ENCODE results near the gene PHLDB3. TPM values are rescaled to one million over a fixed set of nuclear protein-coding genes. Genes with fewer than 3 reads are reported as not detected.

The PHLDB3 gene
- total and polyA plus RNA-seq, 2 of the 13 experiments (the other 11 are each of a cell fraction or from before 2014, with no cell fraction given): 11.3 to 14.5 TPM

DNA sequence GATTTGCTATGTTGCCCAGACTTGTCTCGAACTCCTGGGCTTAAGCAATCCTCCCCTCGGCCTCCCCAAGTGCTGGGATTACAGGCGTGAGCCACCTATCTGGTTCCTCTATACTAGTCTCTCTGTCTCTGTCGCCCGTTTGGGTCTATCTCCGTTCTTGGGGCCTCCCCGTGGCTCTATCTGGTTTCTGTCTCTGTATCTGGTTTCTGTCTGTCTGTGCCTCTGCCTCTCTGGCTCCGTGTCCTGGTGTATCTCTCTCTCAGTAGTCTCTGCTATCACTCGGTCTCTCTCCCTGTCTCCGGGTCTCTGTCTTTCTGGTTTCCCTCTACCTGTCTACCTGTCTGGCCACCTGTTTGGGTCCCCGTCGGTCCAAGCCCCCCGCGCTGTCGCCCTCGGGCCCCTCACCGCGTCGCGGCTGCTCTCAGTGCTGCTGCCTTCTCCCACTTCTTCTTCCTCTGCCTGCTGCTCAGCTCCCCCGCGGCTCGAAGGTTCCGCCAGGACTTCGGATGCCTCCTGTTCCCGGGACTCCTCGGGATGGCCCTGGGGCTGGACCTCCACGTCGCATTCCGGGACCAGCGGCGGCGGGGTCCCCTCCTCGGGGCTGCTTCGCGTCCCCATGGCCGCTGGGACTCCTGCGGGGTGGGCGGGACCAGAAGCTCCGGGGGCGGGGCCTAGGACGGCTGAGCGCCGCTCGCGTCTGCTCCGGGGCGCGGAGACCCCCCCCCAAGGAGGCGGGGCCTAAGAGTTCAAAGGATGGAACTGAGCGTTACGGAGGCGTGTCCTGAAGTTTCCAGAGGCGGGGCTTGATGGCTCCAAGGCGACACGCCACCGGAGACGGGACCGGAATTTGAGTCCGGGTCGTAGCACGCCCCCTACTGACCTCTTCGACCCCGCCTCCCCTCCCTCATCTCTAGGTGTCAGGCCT lies 783 bp downstream of the PHLDB3 start (continued):
- TF ChIP-seq, protein P1, sequence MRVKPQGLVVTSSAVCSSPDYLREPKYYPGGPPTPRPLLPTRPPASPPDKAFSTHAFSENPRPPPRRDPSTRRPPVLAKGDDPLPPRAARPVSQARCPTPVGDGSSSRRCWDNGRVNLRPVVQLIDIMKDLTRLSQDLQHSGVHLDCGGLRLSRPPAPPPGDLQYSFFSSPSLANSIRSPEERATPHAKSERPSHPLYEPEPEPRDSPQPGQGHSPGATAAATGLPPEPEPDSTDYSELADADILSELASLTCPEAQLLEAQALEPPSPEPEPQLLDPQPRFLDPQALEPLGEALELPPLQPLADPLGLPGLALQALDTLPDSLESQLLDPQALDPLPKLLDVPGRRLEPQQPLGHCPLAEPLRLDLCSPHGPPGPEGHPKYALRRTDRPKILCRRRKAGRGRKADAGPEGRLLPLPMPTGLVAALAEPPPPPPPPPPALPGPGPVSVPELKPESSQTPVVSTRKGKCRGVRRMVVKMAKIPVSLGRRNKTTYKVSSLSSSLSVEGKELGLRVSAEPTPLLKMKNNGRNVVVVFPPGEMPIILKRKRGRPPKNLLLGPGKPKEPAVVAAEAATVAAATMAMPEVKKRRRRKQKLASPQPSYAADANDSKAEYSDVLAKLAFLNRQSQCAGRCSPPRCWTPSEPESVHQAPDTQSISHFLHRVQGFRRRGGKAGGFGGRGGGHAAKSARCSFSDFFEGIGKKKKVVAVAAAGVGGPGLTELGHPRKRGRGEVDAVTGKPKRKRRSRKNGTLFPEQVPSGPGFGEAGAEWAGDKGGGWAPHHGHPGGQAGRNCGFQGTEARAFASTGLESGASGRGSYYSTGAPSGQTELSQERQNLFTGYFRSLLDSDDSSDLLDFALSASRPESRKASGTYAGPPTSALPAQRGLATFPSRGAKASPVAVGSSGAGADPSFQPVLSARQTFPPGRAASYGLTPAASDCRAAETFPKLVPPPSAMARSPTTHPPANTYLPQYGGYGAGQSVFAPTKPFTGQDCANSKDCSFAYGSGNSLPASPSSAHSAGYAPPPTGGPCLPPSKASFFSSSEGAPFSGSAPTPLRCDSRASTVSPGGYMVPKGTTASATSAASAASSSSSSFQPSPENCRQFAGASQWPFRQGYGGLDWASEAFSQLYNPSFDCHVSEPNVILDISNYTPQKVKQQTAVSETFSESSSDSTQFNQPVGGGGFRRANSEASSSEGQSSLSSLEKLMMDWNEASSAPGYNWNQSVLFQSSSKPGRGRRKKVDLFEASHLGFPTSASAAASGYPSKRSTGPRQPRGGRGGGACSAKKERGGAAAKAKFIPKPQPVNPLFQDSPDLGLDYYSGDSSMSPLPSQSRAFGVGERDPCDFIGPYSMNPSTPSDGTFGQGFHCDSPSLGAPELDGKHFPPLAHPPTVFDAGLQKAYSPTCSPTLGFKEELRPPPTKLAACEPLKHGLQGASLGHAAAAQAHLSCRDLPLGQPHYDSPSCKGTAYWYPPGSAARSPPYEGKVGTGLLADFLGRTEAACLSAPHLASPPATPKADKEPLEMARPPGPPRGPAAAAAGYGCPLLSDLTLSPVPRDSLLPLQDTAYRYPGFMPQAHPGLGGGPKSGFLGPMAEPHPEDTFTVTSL (CRISPR knock-in tag; IDR thresholded peaks at IDR 0.05; ENCODE audit: borderline replicate concordance): no peak
- TF ChIP-seq ZNF691 (CRISPR knock-in tag; IDR thresholded peaks at IDR 0.05; ENCODE audit: borderline replicate concordance, low read depth) (0 out of 2 replicates have a peak, but pooled peaks have one; percentile 15), FOXJ3 (CRISPR knock-in tag; IDR thresholded peaks at IDR 0.05; ENCODE audit: borderline replicate concordance) (no peak), ZBTB8A (CRISPR knock-in tag; IDR thresholded peaks at IDR 0.05; ENCODE audit: borderline replicate concordance, low read depth) (no peak), NCOA2 (CRISPR knock-in tag; IDR thresholded peaks at IDR 0.05) (no peak), HIVEP1 (CRISPR knock-in tag; IDR thresholded peaks at IDR 0.05) (no peak), BHLHE40 (IDR thresholded peaks at IDR 0.05; ENCODE audit: low read length) (no peak), NAIF1 (CRISPR knock-in tag; IDR thresholded peaks at IDR 0.05; ENCODE audit: borderline replicate concordance) (no peak), NFE2L2 (IDR thresholded peaks at IDR 0.05; ENCODE audit: low read length) (no peak), ZZZ3 (CRISPR knock-in tag; IDR thresholded peaks at IDR 0.05; ENCODE audit: borderline replicate concordance) (0 out of 2 replicates have a peak, but pooled peaks have one; percentile 20), MATR3 (CRISPR knock-in tag; IDR thresholded peaks at IDR 0.05) (no peak), ZFY (CRISPR knock-in tag; IDR thresholded peaks at IDR 0.05) (0 out of 2 replicates have a peak, but pooled peaks have one; percentile 12), ZNF367 (CRISPR knock-in tag; IDR thresholded peaks at IDR 0.05; ENCODE audit: borderline replicate concordance) (no peak), MLX (CRISPR knock-in tag; IDR thresholded peaks at IDR 0.05) (no peak)
- TF ChIP-seq, protein P2, sequence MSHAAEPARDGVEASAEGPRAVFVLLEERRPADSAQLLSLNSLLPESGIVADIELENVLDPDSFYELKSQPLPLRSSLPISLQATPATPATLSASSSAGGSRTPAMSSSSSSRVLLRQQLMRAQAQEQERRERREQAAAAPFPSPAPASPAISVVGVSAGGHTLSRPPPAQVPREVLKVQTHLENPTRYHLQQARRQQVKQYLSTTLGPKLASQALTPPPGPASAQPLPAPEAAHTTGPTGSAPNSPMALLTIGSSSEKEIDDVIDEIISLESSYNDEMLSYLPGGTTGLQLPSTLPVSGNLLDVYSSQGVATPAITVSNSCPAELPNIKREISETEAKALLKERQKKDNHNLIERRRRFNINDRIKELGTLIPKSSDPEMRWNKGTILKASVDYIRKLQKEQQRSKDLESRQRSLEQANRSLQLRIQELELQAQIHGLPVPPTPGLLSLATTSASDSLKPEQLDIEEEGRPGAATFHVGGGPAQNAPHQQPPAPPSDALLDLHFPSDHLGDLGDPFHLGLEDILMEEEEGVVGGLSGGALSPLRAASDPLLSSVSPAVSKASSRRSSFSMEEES (CRISPR knock-in tag; IDR thresholded peaks at IDR 0.05): no peak
- TF ChIP-seq, protein P3, sequence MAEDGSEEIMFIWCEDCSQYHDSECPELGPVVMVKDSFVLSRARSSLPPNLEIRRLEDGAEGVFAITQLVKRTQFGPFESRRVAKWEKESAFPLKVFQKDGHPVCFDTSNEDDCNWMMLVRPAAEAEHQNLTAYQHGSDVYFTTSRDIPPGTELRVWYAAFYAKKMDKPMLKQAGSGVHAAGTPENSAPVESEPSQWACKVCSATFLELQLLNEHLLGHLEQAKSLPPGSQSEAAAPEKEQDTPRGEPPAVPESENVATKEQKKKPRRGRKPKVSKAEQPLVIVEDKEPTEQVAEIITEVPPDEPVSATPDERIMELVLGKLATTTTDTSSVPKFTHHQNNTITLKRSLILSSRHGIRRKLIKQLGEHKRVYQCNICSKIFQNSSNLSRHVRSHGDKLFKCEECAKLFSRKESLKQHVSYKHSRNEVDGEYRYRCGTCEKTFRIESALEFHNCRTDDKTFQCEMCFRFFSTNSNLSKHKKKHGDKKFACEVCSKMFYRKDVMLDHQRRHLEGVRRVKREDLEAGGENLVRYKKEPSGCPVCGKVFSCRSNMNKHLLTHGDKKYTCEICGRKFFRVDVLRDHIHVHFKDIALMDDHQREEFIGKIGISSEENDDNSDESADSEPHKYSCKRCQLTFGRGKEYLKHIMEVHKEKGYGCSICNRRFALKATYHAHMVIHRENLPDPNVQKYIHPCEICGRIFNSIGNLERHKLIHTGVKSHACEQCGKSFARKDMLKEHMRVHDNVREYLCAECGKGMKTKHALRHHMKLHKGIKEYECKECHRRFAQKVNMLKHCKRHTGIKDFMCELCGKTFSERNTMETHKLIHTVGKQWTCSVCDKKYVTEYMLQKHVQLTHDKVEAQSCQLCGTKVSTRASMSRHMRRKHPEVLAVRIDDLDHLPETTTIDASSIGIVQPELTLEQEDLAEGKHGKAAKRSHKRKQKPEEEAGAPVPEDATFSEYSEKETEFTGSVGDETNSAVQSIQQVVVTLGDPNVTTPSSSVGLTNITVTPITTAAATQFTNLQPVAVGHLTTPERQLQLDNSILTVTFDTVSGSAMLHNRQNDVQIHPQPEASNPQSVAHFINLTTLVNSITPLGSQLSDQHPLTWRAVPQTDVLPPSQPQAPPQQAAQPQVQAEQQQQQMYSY (CRISPR knock-in tag; IDR thresholded peaks at IDR 0.05): no peak
